H1 (cell line): Measurements from ENCODE around the gene ALG14. TPM values are rescaled to one million over a fixed set of nuclear protein-coding genes. Genes with fewer than 3 reads are reported as not detected.

Source experiments
- CTCF ChIA-PET: fragments of 300-600 bp; sonication (Branson Sonifier 250); formaldehyde crosslinking; loops from one replicate; lab custom pipeline; 2021; ENCODE audit not compliant: partially characterized antibody; lab: Charles Lee
- POLR2A ChIA-PET: fragments of 300-600 bp; sonication (Branson Sonifier 250); formaldehyde crosslinking; loops from one replicate; lab custom pipeline; 2021; ENCODE audit warnings: inconsistent platforms; ENCODE audit not compliant: partially characterized antibody; lab: Charles Lee
- DNase-seq, 2 experiments: peaks; one replicate each; pipeline versions ENCODE4 v3.0.0 to v3.0.0-alpha.2; 2010 to 2022; ENCODE audit warnings: low spot score in 2 of 2, low read depth in 1 of 2, mixed read lengths in 1 of 2
- FAIRE-seq: peaks from 2 replicates; lab custom pipeline; 2011; peaks lifted over from hg19 to GRCh38; lab: Jason Lieb, UNC
- H2AFZ ChIP-seq: 2 replicates; pipeline ENCODE4 v1.8.1; 2012; ENCODE audit warnings: low read length, inconsistent platforms
- H2AK5ac ChIP-seq: 2 replicates; pipeline ENCODE4 v1.6.1; 2013; ENCODE audit warnings: low read depth, low read length
- H2BK120ac ChIP-seq: replicated peaks from 2 replicates; pipeline ENCODE3; 2013; ENCODE audit warnings: low read depth, low read length, inconsistent platforms
- H2BK12ac ChIP-seq: 2 replicates; pipeline ENCODE4 v1.6.1; 2013; ENCODE audit warnings: low read depth, low read length
- H2BK15ac ChIP-seq: 2 replicates; pipeline ENCODE4 v1.6.1; 2013; ENCODE audit warnings: low read length
- H2BK20ac ChIP-seq: 2 replicates; pipeline ENCODE4 v1.6.1; 2013; ENCODE audit warnings: low read length
- H2BK5ac ChIP-seq: 2 replicates; pipeline ENCODE4 v1.6.1; 2013; ENCODE audit warnings: low read depth, low read length
- H3K14ac ChIP-seq: 2 replicates; pipeline ENCODE4 v1.6.1; 2013; ENCODE audit warnings: inconsistent platforms; ENCODE audit not compliant: insufficient read length
- H3K18ac ChIP-seq: 2 replicates; pipeline ENCODE4 v1.6.1; 2013; ENCODE audit warnings: low read length; ENCODE audit errors: extremely low read depth
- H3K23ac ChIP-seq: 2 replicates; pipeline ENCODE4 v1.6.1; 2013; ENCODE audit warnings: inconsistent platforms; ENCODE audit not compliant: insufficient read length
- H3K23me2 ChIP-seq: 2 replicates; pipeline ENCODE4 v1.6.1; 2013; ENCODE audit warnings: low read depth, low read length
- H3K27ac ChIP-seq: 2 replicates; pipeline ENCODE4 v1.6.1; 2011; ENCODE audit warnings: low read depth, low read length, inconsistent platforms
- H3K27me3 ChIP-seq, 4 experiments: replicated peaks in 1 of 4; 1 replicate in 1 of 4; 2 replicates in 3 of 4; pipeline versions ENCODE4 v1.6.1 to v1.8.1; 2011 to 2013; ENCODE audit warnings: low read length in 3 of 4, mild to moderate bottlenecking in 3 of 4, inconsistent platforms in 2 of 4, mixed read lengths in 2 of 4, moderate library complexity in 1 of 4; ENCODE audit not compliant: control insufficient read depth in 3 of 4, insufficient read depth in 3 of 4; ENCODE audit errors: extremely low read depth in 1 of 4
- H3K36me3 ChIP-seq, 4 experiments: 2 replicates each; pipeline versions ENCODE4 v1.6.1 to v1.8.1; 2011 to 2013; ENCODE audit warnings: mild to moderate bottlenecking in 4 of 4, low read length in 3 of 4, moderate library complexity in 2 of 4, control low read depth in 1 of 4, inconsistent platforms in 1 of 4; ENCODE audit not compliant: insufficient read depth in 4 of 4, control insufficient read depth in 2 of 4
- H3K4ac ChIP-seq: replicated peaks from 2 replicates; pipeline ENCODE3; 2013; ENCODE audit warnings: low read length, low read depth, mixed read lengths, inconsistent platforms; ENCODE audit not compliant: insufficient read length
- H3K4me1 ChIP-seq, 4 experiments: replicated peaks in 1 of 4; 1 replicate in 1 of 4; 2 replicates in 3 of 4; pipeline versions ENCODE4 v1.6.1 to v1.8.1; 2011 to 2013; ENCODE audit warnings: low read length in 3 of 4, inconsistent platforms in 2 of 4, mixed read lengths in 1 of 4; ENCODE audit not compliant: insufficient read depth in 4 of 4, control insufficient read depth in 3 of 4
- H3K4me2 ChIP-seq, 2 experiments: 2 replicates each; pipeline versions ENCODE4 v1.6.1 to v1.8.1; 2011 to 2013; ENCODE audit warnings: low read depth in 2 of 2, low read length in 2 of 2, control low read depth in 1 of 2, inconsistent platforms in 1 of 2, mild to moderate bottlenecking in 1 of 2; ENCODE audit not compliant: insufficient read depth in 1 of 2
- H3K4me3 ChIP-seq, 4 experiments: fragments of 200-600, 300-600 bp in 1 of 4; sonication (generic), shearing (Covaris generic), sonication (Bioruptor Twin) in 1 of 4; 2 replicates each; pipeline versions ENCODE4 v1.5.1 to v1.8.1; 2011 to 2016; ENCODE audit warnings: low read length in 4 of 4, low read depth in 3 of 4, control low read depth in 2 of 4, inconsistent platforms in 2 of 4, mild to moderate bottlenecking in 2 of 4, mixed read lengths in 1 of 4, moderate library complexity in 1 of 4; ENCODE audit not compliant: insufficient read depth in 2 of 4; ENCODE audit errors: extremely low read depth in 1 of 4
- H3K56ac ChIP-seq: replicated peaks from 2 replicates; pipeline ENCODE3; 2013; ENCODE audit warnings: low read depth, mild to moderate bottlenecking, mixed read lengths, low read length, inconsistent platforms; ENCODE audit not compliant: insufficient read length
- H3K79me1 ChIP-seq: 2 replicates; pipeline ENCODE4 v1.6.1; 2013; ENCODE audit warnings: low read depth, low read length, control low read depth
- H3K79me2 ChIP-seq, 2 experiments: 2 replicates each; pipeline versions ENCODE4 v1.6.1 to v1.8.1; 2012 to 2013; ENCODE audit warnings: low read length in 2 of 2, mild to moderate bottlenecking in 2 of 2, inconsistent platforms in 1 of 2; ENCODE audit not compliant: insufficient read depth in 2 of 2, control insufficient read depth in 1 of 2
- H3K9ac ChIP-seq, 4 experiments: replicated peaks in 1 of 4; 1 replicate in 1 of 4; 2 replicates in 3 of 4; pipeline versions ENCODE4 v1.6.1 to v1.8.1; 2011 to 2013; ENCODE audit warnings: low read depth in 3 of 4, low read length in 3 of 4, control low read depth in 2 of 4, mild to moderate bottlenecking in 2 of 4, moderate library complexity in 2 of 4, inconsistent platforms in 1 of 4; ENCODE audit errors: extremely low read depth in 1 of 4
- H3K9me3 ChIP-seq, 2 experiments: 2 replicates each; pipeline versions ENCODE4 v1.6.1 to v1.8.1; 2012 to 2013; ENCODE audit warnings: mild to moderate bottlenecking in 2 of 2, moderate library complexity in 2 of 2, control low read depth in 1 of 2, inconsistent platforms in 1 of 2, low read depth in 1 of 2, low read length in 1 of 2, mixed read lengths in 1 of 2; ENCODE audit not compliant: insufficient read depth in 2 of 2
- H4K20me1 ChIP-seq, 2 experiments: replicated peaks in 1 of 2; 2 replicates each; pipeline versions ENCODE3 to v1.8.1; 2011 to 2013; ENCODE audit warnings: inconsistent platforms in 2 of 2, low read length in 2 of 2, mild to moderate bottlenecking in 1 of 2; ENCODE audit not compliant: insufficient read depth in 2 of 2, control insufficient read depth in 1 of 2
- H4K5ac ChIP-seq: 2 replicates; pipeline ENCODE4 v1.6.1; 2013; ENCODE audit warnings: low read length, low read depth, mixed read lengths, inconsistent platforms; ENCODE audit not compliant: insufficient read length
- H4K8ac ChIP-seq: 2 replicates; pipeline ENCODE4 v1.8.0; 2013; ENCODE audit warnings: mild to moderate bottlenecking, moderate library complexity, low read length, inconsistent platforms; ENCODE audit not compliant: insufficient read depth; ENCODE audit errors: extremely low read depth
- H4K91ac ChIP-seq: replicated peaks from 2 replicates; pipeline ENCODE3; 2013; ENCODE audit warnings: low read length, mixed read lengths, inconsistent platforms; ENCODE audit not compliant: insufficient read length
- SIX5 ChIP-seq: IDR thresholded peaks from 2 replicates; pipeline ENCODE4 v1.6.1; 2011; ENCODE audit warnings: mild to moderate bottlenecking, low read depth, low read length
- SRF ChIP-seq: IDR thresholded peaks from 2 replicates; pipeline ENCODE4 v1.6.1; 2011; ENCODE audit warnings: mild to moderate bottlenecking, low read depth, low read length, moderate library complexity
- WGBS, 2 experiments: shearing (Covaris generic) in 1 of 2; methylation state at CpG; one replicate each; pipeline versions ENCODE4 v1.1.6 to v1.1.7; 2013 to 2015; ENCODE audit warnings: low lambda C conversion rate in 2 of 2, mixed read lengths in 2 of 2, inconsistent platforms in 1 of 2, low coverage in 1 of 2, missing lambda C conversion rate in 1 of 2; ENCODE audit not compliant: insufficient replicate concordance in 2 of 2, insufficient coverage in 1 of 2, insufficient read length in 1 of 2; ENCODE audit errors: extremely low coverage in 1 of 2, missing lambda C conversion rate in 1 of 2; 5-methylcytosine and 5-hydroxymethylcytosine counted together
- polyA plus RNA-seq, 7 experiments: library from polyadenylated mRNA; depleted of rRNA in 3 of 7; stranded (reverse) in 5 of 7; unstranded in 2 of 7; fragments of >200 nt in 5 of 7; fragments of 200-250 nt in 2 of 7; gene quantifications; 1 replicate in 5 of 7; 2 replicates in 1 of 7; 4 replicates in 1 of 7; pipeline versions ENCODE4 v1.2.1 to v1.2.3, GENCODE V29; 2011 to 2013; ENCODE audit warnings: missing spikeins in 2 of 7, mixed read lengths in 2 of 7
- total RNA-seq: library from RNA; stranded (reverse); fragmentation: NEBNext Ultra II Directional; extraction: Animal tissue kit (Norgen Biotek cat#: 25700); gene quantifications from 2 replicates; pipeline ENCODE4 v1.2.1, GENCODE V29; 2021

ALG14 gene
- total and polyA plus RNA-seq, 2 of the 8 experiments (the other 6 are each of a cell fraction or from before 2014, with no cell fraction given) = 0.95 to 1.3 TPM

- no peak overlapping the region for H4K8ac ChIP-seq
- POLR2A ChIA-PET = no interaction called here
- CTCF ChIA-PET = interaction anchor here (1.1 to 2.3 kb wide), 5 partner anchors 9 to 144 kb away, joined by 3 to 4 read pairs (median 3); no protein-coding TSS in a partner anchor
- TF ChIP-seq SIX5 (no peak), SRF (no peak)
Measured at GRCh38 chr1:94998748-94999147, 74.0 kb downstream of the ALG14 start.

More at GRCh38 chr1:94998748-94999147, 74.0 kb downstream of the ALG14 start:
- Histone ChIP-seq H3K79me1 (no peaks in the 10 kb centered on the region; the same call in 1 of the 2 replicates), H3K14ac (no peak overlapping the region), H3K9me3 (no peaks in the 10 kb centered on the region), H3K56ac (no peak overlapping the region), H2BK12ac (no peak overlapping the region), H3K23ac (no peak overlapping the region), H3K4me2 (no peak overlapping the region), H4K5ac (no peak overlapping the region), H3K36me3 (no peaks in the 10 kb centered on the region), H3K18ac (no peak overlapping the region), H2AFZ (no peak overlapping the region), H3K4me3 (no peak overlapping the region), H2BK20ac (no peak overlapping the region), H2BK15ac (no peak overlapping the region), H2AK5ac (no peak overlapping the region), H3K4me1 (peaks cover 0 to 9% (median 0%) of the 10 kb centered on the region in 4 experiments; a peak in 2 of 7 replicates), H3K79me2 (no peaks in the 10 kb centered on the region), H2BK120ac (no peak overlapping the region), H3K4ac (no peak overlapping the region), H3K23me2 (no peaks in the 10 kb centered on the region), H3K27ac (no peak overlapping the region), H2BK5ac (no peak overlapping the region), H4K91ac (no peak overlapping the region), H4K20me1 (no peaks in the 10 kb centered on the region), H3K9ac (no peak overlapping the region), H3K27me3 (no peaks in the 10 kb centered on the region)
- no peak for DNase-seq
- FAIRE-seq = no peak
- WGBS, 2 experiments = 86% methylated on average over 2 of the region's 2 CpGs; no CpG with 5 or more reads in 1 of the 2 experiments
